CD4-positive, alpha-beta T cell treated with Interleukin-12 subunit alpha and Interleukin-12 subunit beta, for 1 hour (primary cell): ENCODE data around the gene UTP4.
A peak's percentile ranks its signal among the peaks of the same experiment; 100 is the strongest.

Source experiments
- DNase-seq: peaks from one replicate; pipeline ENCODE4 v3.0.0-alpha.2; 2020

UTP4 gene

DNA sequence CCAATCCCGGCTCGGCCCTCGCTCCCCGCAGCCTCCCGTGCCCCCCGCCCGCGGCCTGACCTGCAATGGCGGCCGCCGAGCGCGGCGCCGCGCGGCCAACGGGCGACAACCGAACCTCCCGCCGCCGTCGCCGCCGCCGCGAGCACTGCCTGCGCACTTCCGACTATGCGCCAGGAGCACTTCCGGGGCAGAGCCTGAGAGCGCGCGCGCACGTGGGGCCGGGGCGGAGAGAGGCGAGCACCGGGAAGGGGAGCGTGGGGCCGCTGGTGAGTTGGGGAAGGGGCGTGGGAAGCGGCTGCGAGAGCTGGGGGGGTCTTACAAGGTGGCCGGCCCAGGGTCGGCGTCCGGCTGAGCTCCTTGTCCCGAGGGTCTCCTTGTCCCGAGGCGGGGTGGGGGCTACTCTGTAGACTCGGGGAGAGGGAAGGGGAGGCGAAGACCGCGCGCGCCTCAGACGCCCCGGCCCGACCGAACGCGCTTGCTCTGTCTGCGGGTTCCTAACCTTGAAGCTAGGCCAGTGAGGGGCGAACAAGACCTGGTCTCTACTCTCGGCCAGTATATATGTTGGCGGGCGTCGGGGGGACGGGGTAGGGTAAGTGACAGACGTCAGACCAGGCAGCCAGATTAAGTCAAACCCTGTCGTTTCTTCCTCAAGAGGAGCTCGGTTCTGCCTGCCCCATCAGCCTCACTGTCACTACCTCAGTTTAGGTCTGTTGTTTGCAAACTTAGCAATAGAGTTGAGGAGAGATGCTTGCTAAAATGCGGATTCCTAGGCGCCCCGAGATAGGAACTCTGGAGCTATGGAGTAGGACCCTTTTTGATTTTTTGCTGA lies at the start of gene UTP4, which contains the start of gene CHTF8:
UTP4 (plus strand) TSS at position 226 of the 829 bp plus-strand sequence. CDS start 811 bp downstream, outside the sequence.
CHTF8 (minus strand) TSS at position 165 of the 829 bp plus-strand sequence. CDS start 11,130 bp downstream, outside the sequence.
- peak; percentile 85 for DNase-seq

DNA sequence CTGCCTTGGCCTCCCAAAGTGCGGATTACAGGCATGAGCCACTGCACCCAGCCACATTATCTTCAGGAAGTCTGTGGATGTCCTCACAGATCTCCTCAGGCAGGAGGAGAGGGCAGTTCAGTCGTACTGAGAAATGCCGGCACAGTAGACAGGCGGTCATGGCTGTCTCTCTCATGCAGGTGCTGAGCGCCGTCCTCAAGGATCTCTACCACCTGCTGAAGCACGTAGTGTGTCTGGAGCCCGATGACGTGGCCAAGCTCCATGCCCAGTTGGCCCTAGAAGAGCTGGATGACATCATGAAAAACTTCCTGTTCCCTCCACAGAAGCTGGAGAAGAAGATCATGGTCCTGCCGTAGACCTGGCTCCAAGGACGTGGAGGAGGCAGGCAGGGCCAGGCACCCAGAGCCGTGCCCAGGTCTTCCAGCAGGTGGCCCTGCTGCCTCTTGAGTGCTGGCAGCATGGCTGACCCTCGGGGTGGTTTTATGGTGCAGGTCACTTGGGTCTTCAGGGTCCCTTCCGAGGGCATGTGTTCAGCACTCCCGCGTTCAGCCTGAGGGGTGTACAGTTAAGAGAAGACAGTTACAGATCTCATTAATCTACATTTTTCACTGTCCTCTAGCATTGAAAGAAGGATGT lies 49.0 kb upstream of the UTP4 start:
- no peak for DNase-seq

DNA sequence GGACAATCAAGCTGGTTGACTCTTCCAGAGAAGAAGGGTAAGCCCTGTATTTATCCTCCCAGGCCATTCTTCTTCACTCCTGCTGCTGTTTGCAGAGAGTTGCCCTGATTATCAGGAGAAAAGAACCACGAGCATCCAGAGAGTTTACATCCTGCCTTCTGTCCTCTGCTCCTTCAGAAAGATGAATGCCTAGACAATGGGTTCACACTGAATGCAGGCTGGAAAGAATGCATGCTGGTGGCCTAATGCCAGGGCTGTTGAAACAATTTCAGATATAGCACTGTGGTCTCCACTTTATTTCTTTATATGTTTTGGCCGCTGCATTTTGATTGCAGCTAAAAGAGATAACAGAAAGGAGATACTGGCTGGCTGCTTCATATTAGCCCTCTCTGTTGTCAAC lies 48.2 kb upstream of the UTP4 start:
- DNase-seq, result no peak

DNA sequence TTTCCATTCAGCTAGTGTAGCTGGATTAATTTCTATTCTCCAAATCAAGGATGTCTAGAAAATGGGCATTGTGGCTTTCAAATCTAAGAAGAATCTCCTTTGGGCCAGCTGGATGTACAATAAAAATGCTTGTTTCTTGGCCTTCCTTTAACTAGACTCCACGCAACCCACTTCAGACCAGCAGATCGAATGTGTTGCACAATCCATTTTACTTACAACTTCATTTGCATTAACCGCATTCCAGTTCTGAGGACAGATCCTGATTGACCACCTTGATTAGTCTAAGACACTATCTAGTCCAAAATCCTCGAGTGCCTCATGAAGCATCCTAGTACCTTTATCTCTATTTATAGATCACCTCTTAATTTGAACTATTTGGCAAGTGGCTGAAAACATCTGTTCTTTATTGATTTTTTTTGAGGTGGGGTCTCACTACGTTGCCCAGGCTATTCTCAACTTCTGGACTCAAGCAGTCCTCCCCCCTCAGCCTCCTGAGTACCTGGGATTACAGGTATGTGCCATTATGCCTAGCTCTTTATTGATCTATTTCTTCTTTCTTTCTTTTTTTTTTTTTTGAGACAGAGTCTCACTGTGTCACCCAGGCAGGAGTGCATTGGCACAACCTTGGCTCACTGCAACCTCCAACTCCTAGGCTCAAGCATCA lies 47.3 kb upstream of the UTP4 start:
- DNase-seq, result no peak

DNA sequence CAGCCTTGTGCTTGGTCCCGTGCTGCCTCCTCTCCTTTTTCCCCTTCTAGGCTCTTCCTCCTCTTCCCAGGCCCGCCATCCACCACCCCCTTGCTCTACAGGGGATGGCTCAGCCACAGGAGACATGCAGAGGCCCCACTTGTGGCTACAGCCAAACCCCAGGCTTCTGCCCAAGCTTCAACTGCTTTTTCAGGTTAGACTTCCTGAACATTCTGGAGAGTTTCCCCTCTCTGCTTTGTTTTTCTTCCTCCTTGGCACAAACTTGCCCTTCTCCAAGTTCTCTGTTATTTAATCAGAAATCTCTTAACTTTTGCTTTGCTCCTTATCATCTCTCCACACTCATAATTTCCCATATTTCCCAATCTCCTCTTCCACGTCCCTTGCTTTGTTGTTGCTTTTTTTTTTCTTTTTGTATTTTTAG lies 45.3 kb upstream of the UTP4 start:
- DNase-seq, result no peak

- no peak for DNase-seq
These were observed 43.8 kb upstream of the UTP4 start for GRCh38 chr16:69088684-69089083.

DNA sequence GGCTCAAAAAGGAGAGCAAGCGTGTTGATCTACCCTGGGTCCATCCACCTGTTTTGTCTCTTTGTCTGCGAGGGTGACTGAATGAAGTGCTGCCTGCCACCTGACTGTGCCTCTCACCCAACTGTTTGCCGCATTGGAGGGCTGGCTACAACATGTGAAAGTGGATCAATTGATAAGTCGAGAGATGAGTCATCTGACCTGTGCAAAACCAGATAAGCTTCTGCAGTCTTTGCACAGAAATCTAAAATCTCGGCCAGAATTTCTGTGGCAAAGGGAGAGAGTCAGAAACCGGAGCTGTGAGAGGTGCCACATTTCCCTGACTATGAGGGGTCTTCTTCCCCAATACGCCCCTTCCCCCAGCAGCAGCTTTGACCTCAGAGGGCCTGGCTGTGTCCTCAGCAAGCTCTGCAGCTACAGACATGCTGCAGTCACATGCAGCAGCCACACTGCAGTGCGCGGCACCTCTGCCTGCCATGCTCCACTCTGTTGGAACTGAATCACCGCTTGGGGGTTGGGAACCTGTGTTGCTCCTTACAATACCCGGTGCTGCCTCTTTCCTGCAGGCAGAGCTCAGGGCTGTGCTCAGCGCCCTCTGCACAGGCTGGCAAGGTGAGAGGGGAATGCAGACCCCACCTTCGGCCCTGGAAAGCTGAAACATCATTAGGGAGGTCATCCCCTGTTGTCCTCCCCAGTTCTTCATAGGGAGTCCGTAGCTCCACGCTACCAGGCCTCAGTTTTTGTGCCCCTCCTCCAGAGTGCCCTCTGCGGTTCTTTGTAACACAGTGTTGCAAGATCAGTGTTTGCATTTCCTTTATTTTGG lies 43.1 kb upstream of the UTP4 start:
- DNase-seq, result no peak

GRCh38 chr16:69093974-69094373 lies 38.5 kb upstream of the UTP4 start:
- no peak for DNase-seq

DNA sequence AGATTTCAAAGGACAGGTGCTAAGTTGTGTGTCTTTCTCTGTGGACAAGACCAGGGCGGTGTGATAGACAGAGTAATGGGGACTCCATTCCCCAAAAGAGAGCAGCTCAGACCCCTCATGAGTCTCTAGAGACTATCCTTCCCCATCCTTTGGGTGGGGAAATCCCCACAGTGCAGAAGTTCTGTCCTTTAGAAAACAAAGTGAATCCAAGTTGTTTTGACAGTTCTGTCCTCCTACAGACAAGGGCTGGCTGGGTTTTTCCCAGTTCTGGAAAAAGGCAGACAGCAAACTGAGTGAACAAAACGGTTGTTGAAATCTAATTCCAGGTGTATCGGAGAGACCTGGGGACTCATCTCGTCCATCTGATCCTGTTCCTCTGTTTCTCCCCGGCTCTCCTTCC lies 37.9 kb upstream of the UTP4 start:
- no peak for DNase-seq

DNA sequence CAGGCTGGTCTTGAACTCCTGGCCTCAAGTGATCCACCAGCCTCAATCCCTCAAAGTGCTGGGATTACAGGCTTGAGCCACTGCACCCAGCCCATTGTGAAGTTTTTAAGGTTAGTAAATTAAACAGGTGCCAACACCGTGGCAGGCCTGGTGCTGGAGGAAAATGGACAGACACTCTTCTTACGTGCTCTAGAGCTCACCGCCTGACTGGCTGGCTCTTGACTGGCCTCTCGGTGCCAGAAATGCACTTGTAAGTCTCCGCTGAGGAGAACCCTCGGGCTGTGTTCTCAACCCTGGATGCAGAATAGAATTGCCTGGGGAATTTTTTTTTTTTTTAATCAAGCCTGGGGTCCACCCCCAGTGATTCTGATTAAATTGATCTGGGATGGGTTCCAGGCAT lies 37.3 kb upstream of the UTP4 start:
- DNase-seq, result no peak

GRCh38 chr16:69100071-69100691 lies 32.3 kb upstream of the UTP4 start:
- DNase-seq, result no peak

DNA sequence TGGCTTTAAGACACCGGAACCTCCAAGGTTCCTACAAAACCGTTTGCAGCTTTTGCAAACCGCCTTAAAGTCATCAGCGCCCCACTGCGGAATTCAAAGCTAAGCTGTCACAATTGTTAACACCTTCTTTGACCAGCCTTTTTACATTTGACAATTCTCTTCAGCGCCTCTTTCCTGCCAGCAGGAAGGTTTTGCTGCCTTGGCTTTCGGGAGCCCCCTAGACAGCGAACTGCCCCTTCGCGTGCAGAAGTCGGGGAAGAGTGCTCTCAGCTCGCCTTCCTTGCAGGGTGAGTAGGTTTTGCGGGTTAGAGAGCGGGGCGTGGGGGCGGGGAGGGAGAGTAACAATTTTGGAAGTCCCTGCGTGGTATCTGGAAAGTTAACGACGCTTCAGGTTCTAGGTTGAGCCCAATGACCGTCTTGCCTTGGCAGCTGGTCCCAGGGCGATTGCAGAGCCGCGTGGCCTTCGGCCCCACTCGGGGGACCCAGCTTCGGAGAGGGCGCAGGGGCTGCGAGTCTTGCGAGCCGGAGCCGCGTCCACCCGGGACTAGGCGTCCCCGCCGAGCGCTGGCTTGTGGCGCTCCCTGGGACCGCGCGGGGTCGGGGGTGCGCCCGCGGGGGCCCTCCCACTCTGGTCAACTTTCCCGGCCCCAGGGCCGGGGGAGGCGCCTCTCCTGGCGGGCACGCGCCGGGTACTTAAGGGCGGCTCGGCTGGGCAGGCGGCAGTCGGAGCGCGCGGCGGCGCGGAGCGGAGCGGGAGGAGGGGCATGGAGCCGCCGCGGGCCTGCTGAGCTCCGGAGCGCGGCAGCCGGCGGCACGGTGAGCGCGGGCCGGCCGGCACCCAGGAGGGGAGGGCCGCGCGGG lies 26.7 kb upstream of the UTP4 start, which contains the start of gene HAS3:
HAS3 (plus strand) TSS at position 153 of the 861 bp plus-strand sequence. CDS start 3,743 bp downstream, outside the sequence.
- DNase-seq, result peak; percentile 18

DNA sequence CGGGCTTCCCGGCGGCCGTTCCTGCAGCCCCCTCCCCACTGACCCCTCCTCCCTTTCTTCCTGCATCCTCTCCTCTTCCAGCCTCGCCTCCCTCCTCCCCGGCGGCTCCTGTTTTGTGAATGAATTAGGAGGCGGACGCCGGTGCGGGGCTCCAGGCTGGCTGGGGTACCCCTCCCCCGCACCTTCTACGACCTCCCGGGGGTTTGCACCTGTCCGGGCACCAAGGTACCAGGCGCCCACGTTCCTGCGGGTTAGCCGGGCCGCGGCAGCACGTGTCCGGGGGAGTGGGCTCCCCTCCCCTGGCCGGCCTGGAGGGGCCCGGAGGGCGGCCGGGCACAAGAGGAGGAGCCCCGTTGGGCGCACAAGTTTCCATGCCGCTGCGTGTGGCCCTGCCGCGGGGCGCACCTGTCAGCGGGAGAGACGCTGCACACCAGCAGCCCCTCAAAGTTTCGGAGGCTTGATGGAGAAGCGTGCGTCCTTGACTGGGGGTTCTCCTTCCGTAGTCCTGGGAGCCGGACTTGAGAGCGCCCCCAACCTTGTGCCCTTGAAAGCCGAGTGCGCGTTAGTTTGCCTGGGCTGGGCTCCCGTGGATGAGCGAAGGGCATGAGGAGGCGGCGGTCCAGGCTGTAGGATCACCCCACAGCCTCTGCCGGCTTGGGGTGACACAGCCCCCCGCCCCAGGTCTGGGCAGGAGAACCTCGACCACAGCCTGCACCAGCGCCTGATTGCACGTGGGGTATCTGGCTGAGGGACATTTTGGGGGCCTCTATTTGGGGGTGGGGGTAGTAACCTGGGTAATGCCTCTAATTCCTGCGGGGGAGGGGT lies 25.7 kb upstream of the UTP4 start:
- DNase-seq, result no peak

GRCh38 chr16:69107316-69107962 lies 25.0 kb upstream of the UTP4 start:
- no peak for DNase-seq

GRCh38 chr16:69108064-69108904 lies 24.2 kb upstream of the UTP4 start:
- DNase-seq, result no peak

DNA sequence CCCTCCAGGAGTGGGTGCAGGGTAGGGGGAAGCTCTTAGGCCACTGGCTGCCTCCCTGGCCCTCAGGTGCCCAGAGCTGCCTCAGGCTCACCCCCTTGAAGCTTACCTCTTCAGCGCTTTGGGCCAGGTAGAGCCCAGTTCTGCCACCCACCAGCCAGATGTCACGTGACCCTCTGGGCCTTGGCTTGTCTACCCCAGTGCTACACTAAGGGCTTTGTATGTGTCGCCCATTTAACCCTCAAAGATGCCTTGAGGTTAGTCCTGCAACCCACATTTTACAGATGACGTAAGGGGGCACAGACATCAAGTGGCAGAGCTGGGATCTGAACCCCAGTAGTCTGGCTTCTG lies 23.6 kb upstream of the UTP4 start:
- no peak for DNase-seq

GRCh38 chr16:69109486-69110270 lies 22.8 kb upstream of the UTP4 start:
- no peak for DNase-seq

DNA sequence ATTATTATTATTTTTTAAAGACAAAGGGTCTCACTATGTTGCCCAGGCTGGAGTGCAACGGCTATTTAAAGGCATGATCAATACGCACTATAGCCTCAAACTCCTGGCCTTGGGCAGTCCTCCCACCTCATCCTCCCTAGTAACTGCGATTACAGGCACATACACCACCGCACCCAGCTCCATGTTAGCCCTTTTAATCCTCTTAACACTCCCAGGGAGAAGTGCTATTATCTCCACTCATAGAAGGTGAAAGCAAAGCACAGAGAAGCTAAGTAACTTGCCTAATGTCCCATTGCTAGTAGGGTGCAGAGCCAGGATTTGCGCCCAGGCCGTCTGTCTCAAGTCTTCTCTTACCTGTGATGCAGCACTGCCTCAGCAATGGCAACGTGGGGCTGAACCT lies 22.0 kb upstream of the UTP4 start:
- no peak for DNase-seq
